K562 (cell line): ENCODE data around the gene ICAM3. TPM values are rescaled to one million over a fixed set of nuclear protein-coding genes. Genes with fewer than 3 reads are reported as not detected.

ENCODE experiments used
- ETV1 ChIP-seq: fragments of 450-650 bp; conservative IDR thresholded peaks from 2 replicates; pipeline ENCODE4 v1.6.1; 2016; ENCODE audit warnings: missing genetic modification characterization, control low read depth, low read depth, missing compliant biosample characterization
- HCFC1 ChIP-seq: IDR thresholded peaks from 2 replicates; pipeline ENCODE4 v1.6.1; 2012; ENCODE audit warnings: low read depth, low read length, improper control_type of control experiment
- HOXB6 ChIP-seq: fragments of 250-450 bp; sonication (Bioruptor Pico); IDR thresholded peaks from 2 replicates; pipeline ENCODE4 v1.5.1; 2022; ENCODE audit warnings: mild to moderate bottlenecking, borderline replicate concordance
- JUND ChIP-seq, 2 experiments: IDR thresholded peaks; 2 replicates in 1 of 2; 3 replicates in 1 of 2; pipeline ENCODE4 v1.6.1; 2011; ENCODE audit warnings: borderline replicate concordance in 2 of 2, low read depth in 2 of 2, low read length in 2 of 2, improper control_type of control experiment in 1 of 2, missing biosample characterization in 1 of 2, missing genetic modification characterization in 1 of 2, missing genetic modification reagents in 1 of 2
- MYC ChIP-seq, 2 experiments: fragments of 250-450 bp in 1 of 2; sonication (Bioruptor Pico) in 1 of 2; IDR thresholded peaks; 2 replicates each; pipeline versions ENCODE4 v1.5.1 to v1.6.1; 2012 to 2021; ENCODE audit warnings: low read depth in 2 of 2, borderline replicate concordance in 1 of 2, improper control_type of control experiment in 1 of 2, low read length in 1 of 2, mild to moderate bottlenecking in 1 of 2, moderate library complexity in 1 of 2
- NBN ChIP-seq: fragments of 450-650 bp; IDR thresholded peaks from 2 replicates; pipeline ENCODE4 v1.6.1; 2016; ENCODE audit warnings: low read depth, mild to moderate bottlenecking
- PHB ChIP-seq: fragments of 250-450 bp; sonication (Bioruptor Pico); IDR thresholded peaks from 2 replicates; pipeline ENCODE4 v1.5.0; 2021
- RAD21 ChIP-seq, 2 experiments: fragments of 250-450 bp in 1 of 2; fragments of 450-650 bp in 1 of 2; sonication (Bioruptor Pico) in 1 of 2; formaldehyde crosslinking in 1 of 2; IDR thresholded peaks in 1 of 2; conservative IDR thresholded peaks in 1 of 2; 2 replicates each; pipeline versions ENCODE4 v1.4.0 to v1.8.0; 2020 to 2022; ENCODE audit warnings: mild to moderate bottlenecking in 2 of 2, moderate library complexity in 1 of 2
- RREB1 ChIP-seq: fragments of 250-450 bp; sonication (Bioruptor Pico); IDR thresholded peaks from 2 replicates; pipeline ENCODE4 v1.4.0; 2020
- SIN3A ChIP-seq, 2 experiments: fragments of 150-350 bp in 1 of 2; IDR thresholded peaks; 2 replicates each; pipeline ENCODE4 v1.6.1; 2011 to 2016; ENCODE audit warnings: borderline replicate concordance in 2 of 2, low read depth in 2 of 2, low read length in 2 of 2, mild to moderate bottlenecking in 2 of 2, moderate library complexity in 2 of 2; ENCODE audit not compliant: control insufficient read depth in 1 of 2
- SMARCE1 ChIP-seq: fragments of 450-650 bp; IDR thresholded peaks from 2 replicates; pipeline ENCODE4 v1.7.1; 2016; ENCODE audit warnings: mild to moderate bottlenecking
- STAT5B ChIP-seq: fragments of 250-450 bp; sonication (Bioruptor Pico); IDR thresholded peaks from 2 replicates; pipeline ENCODE4 v1.8.0; 2021; ENCODE audit warnings: mild to moderate bottlenecking, inconsistent platforms
- ZBTB8A ChIP-seq: fragments of 450-650 bp; IDR thresholded peaks from 2 replicates; pipeline ENCODE4 v1.6.1; 2018; ENCODE audit warnings: mild to moderate bottlenecking, moderate library complexity; ENCODE audit not compliant: partially characterized antibody
- ZNF232 ChIP-seq: sonication (generic); formaldehyde crosslinking; IDR thresholded peaks from 2 replicates; pipeline ENCODE4 v1.8.0; 2022; ENCODE audit warnings: mild to moderate bottlenecking, missing genetic modification reagents
- ZNF445 ChIP-seq: fragments of 250-450 bp; sonication (Bioruptor Pico); IDR thresholded peaks from 2 replicates; pipeline ENCODE4 v1.4.0; 2020; ENCODE audit warnings: low read depth, mild to moderate bottlenecking, moderate library complexity
- ZNF518B ChIP-seq: fragments of 250-450 bp; sonication (Bioruptor Pico); IDR thresholded peaks from 2 replicates; pipeline ENCODE4 v1.5.0; 2021; ENCODE audit warnings: mild to moderate bottlenecking, moderate library complexity
- polyA plus RNA-seq, 8 experiments: library from polyadenylated mRNA; depleted of rRNA in 4 of 8; stranded (reverse) in 5 of 8; unstranded in 3 of 8; fragments of >200 nt; fragmentation: Nextera tagmentation in 2 of 8; fragmentation: Illumina TruSeq in 1 of 8; extraction: Ambion mirVana in 2 of 8; extraction: Trizol in 1 of 8; gene quantifications; 2 replicates each; pipeline versions ENCODE4 v1.2.1 to v1.2.3, GENCODE V29; 2011 to 2014; ENCODE audit warnings: inconsistent platforms in 1 of 8, missing spikeins in 1 of 8
- total RNA-seq, 7 experiments: library from RNA; depleted of rRNA in 6 of 7; stranded (reverse); fragments of >200 nt in 6 of 7; fragmentation: Illumina TruSeq in 2 of 7; extraction: Trizol in 2 of 7; gene quantifications; 2 replicates each; pipeline versions ENCODE4 v1.2.1 to v1.2.3, GENCODE V29; 2011 to 2021; ENCODE audit warnings: low replicate concordance in 1 of 7

Gene ICAM3
- total and polyA plus RNA-seq, 9 of the 15 experiments (the other 6 are each of a cell fraction or from before 2014, with no cell fraction given) = 6.5 to 39.5 (median 24.2) TPM

GRCh38 chr19:10332965-10333757, 6.3 kb downstream of the ICAM3 start, which contains the start of gene RAVER1 (continued):
- TF ChIP-seq JUND (IDR thresholded peaks at IDR 0.05; ENCODE audit: borderline replicate concordance, low read depth, low read length) (peak; percentile 93), JUND (tag; IDR thresholded peaks at IDR 0.05; ENCODE audit: borderline replicate concordance, low read depth, low read length) (no peak; the same call in 2 of the 3 replicates), PHB (CRISPR knock-in tag) (0 out of 2 replicates have a peak, but pooled peaks have one; percentile 75), MYC (IDR thresholded peaks at IDR 0.05; ENCODE audit: low read depth, low read length) (peak; percentile 78), MYC (CRISPR knock-in tag; IDR thresholded peaks at IDR 0.05; ENCODE audit: borderline replicate concordance, low read depth) (peak; percentile 72), HCFC1 (no peak; the same call in 1 of the 2 replicates), SMARCE1 (peak; percentile 45; the same call in 1 of the 2 replicates), RAD21 (CRISPR knock-in tag; conservative IDR thresholded peaks at IDR 0.05 in 1 of 2, IDR thresholded peaks at IDR 0.05 in 1 of 2) (0 out of 4 replicates have a peak, but pooled peaks of 1 of the 2 experiments have one; percentile 3), RREB1 (CRISPR knock-in tag) (no peak), ZNF445 (CRISPR knock-in tag) (no peak), NBN (no peak), ZNF518B (CRISPR knock-in tag) (no peak), HOXB6 (CRISPR knock-in tag) (no peak), ZBTB8A (no peak), ETV1 (no peak; the same call in none of the 2 replicates), SIN3A (IDR thresholded peaks at IDR 0.05; ENCODE audit: borderline replicate concordance in 2 of 2, control insufficient read depth in 1 of 2, low read depth in 2 of 2, low read length in 2 of 2) (peak in 1 of 2 experiments; percentile 82; a peak in 3 of 4 replicates), STAT5B (no peak), ZNF232 (CRISPR knock-in tag) (no peak)
